ENCODE data around the gene CD1D. TPM values are rescaled to one million over a fixed set of nuclear protein-coding genes. Genes with fewer than 3 reads are reported as not detected.

CD1D gene
- polyA plus RNA-seq, 1 donor from 2014 or later = 0.19 TPM

GRCh38 chr1:158148468-158148867, 32.2 kb upstream of the CD1D start:
- Histone ChIP-seq H3K4me3 (ENCODE audit: low read length) (no peak overlapping the region), H3K9ac (ENCODE audit: low read length) (no peak overlapping the region), H3K27me3 (ENCODE audit: insufficient read depth, low read depth, low read length) (no peaks in the 10 kb centered on the region), H3K36me3 (ENCODE audit: insufficient read depth, low read length) (no peaks in the 10 kb centered on the region), H3K79me2 (replicated peaks; ENCODE audit: insufficient read depth, low read length) (no peaks in the 10 kb centered on the region), H3K4me2 (ENCODE audit: low read length) (no peak overlapping the region), H3K9me3 (ENCODE audit: low read length) (no peaks in the 10 kb centered on the region), H4K20me1 (ENCODE audit: insufficient read depth) (no peaks in the 10 kb centered on the region), H2AFZ (ENCODE audit: low read depth, low read length) (no peak overlapping the region), H3F3A (ENCODE audit: insufficient read depth, low read length, poor library complexity, severe bottlenecking) (no peaks in the 10 kb centered on the region), H3K27ac (ENCODE audit: low read length) (no peak overlapping the region), H3K9me2 (ENCODE audit: insufficient read depth, low read length) (no peaks in the 10 kb centered on the region)
- TF ChIP-seq MXI1 (conservative IDR thresholded peaks at IDR 0.05; ENCODE audit: poor library complexity, severe bottlenecking) (no peak), EZH2 (IDR thresholded peaks at IDR 0.05; ENCODE audit: borderline replicate concordance, insufficient read depth, low read length, poor library complexity, severe bottlenecking) (no peak), EP300 (conservative IDR thresholded peaks at IDR 0.05; ENCODE audit: poor library complexity, severe bottlenecking) (no peak)

DNA sequence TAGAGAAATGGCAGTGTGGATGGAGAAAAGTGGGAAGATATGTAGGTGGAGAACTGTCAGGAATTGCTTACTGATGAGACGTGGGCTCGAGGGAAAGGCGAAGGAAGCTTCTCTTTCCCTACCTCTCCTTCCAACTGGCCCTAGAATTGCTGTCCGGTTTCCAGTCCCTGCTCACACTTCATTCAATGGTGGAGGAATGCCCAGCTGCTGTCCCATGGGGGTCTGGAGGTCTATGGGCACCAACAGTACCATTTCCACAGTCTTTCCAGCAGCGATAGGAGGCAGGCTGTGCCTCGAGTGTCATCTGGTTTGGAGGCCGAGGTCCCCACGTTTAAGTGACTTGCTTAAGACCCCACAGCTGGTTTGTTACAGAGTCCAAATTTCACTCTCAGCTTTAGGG, 31.5 kb upstream of the CD1D start:
- Histone ChIP-seq H3K79me2 (replicated peaks; ENCODE audit: insufficient read depth, low read length) (no peaks in the 10 kb centered on the region), H3K9me2 (ENCODE audit: insufficient read depth, low read length) (no peaks in the 10 kb centered on the region), H3K27ac (ENCODE audit: low read length) (no peak overlapping the region), H3K4me2 (ENCODE audit: low read length) (peak overlapping the region; percentile 19), H3K27me3 (ENCODE audit: insufficient read depth, low read depth, low read length) (no peaks in the 10 kb centered on the region), H3K4me3 (ENCODE audit: low read length) (peak overlapping the region; percentile 64), H3K36me3 (ENCODE audit: insufficient read depth, low read length) (no peaks in the 10 kb centered on the region), H3K9ac (ENCODE audit: low read length) (peak overlapping the region; percentile 42), H3F3A (ENCODE audit: insufficient read depth, low read length, poor library complexity, severe bottlenecking) (no peaks in the 10 kb centered on the region), H4K20me1 (ENCODE audit: insufficient read depth) (no peaks in the 10 kb centered on the region), H2AFZ (ENCODE audit: low read depth, low read length) (peak overlapping the region; percentile 66), H3K9me3 (ENCODE audit: low read length) (no peaks in the 10 kb centered on the region)
- TF ChIP-seq POLR2AphosphoS5 (IDR thresholded peaks at IDR 0.05) (no peak), TAF1 (IDR thresholded peaks at IDR 0.05; ENCODE audit: low read depth) (no peak), MXI1 (conservative IDR thresholded peaks at IDR 0.05; ENCODE audit: poor library complexity, severe bottlenecking) (no peak), EZH2 (IDR thresholded peaks at IDR 0.05; ENCODE audit: borderline replicate concordance, insufficient read depth, low read length, poor library complexity, severe bottlenecking) (no peak)
- TF ChIP-seq, protein P1, sequence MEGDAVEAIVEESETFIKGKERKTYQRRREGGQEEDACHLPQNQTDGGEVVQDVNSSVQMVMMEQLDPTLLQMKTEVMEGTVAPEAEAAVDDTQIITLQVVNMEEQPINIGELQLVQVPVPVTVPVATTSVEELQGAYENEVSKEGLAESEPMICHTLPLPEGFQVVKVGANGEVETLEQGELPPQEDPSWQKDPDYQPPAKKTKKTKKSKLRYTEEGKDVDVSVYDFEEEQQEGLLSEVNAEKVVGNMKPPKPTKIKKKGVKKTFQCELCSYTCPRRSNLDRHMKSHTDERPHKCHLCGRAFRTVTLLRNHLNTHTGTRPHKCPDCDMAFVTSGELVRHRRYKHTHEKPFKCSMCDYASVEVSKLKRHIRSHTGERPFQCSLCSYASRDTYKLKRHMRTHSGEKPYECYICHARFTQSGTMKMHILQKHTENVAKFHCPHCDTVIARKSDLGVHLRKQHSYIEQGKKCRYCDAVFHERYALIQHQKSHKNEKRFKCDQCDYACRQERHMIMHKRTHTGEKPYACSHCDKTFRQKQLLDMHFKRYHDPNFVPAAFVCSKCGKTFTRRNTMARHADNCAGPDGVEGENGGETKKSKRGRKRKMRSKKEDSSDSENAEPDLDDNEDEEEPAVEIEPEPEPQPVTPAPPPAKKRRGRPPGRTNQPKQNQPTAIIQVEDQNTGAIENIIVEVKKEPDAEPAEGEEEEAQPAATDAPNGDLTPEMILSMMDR (IDR thresholded peaks at IDR 0.05; ENCODE audit: poor library complexity, severe bottlenecking) = no peak

- Histone ChIP-seq H3K4me2 (ENCODE audit: low read length) (peak overlapping the region; percentile 19), H3K9ac (ENCODE audit: low read length) (peak overlapping the region; percentile 42), H3K79me2 (replicated peaks; ENCODE audit: insufficient read depth, low read length) (no peaks in the 10 kb centered on the region), H4K20me1 (ENCODE audit: insufficient read depth) (no peaks in the 10 kb centered on the region), H3K9me3 (ENCODE audit: low read length) (no peaks in the 10 kb centered on the region), H2AFZ (ENCODE audit: low read depth, low read length) (peak overlapping the region; percentile 66), H3K4me3 (ENCODE audit: low read length) (peak overlapping the region; percentile 64), H3K36me3 (ENCODE audit: insufficient read depth, low read length) (no peaks in the 10 kb centered on the region), H3K27me3 (ENCODE audit: insufficient read depth, low read depth, low read length) (no peaks in the 10 kb centered on the region), H3K27ac (ENCODE audit: low read length) (no peak overlapping the region), H3F3A (ENCODE audit: insufficient read depth, low read length, poor library complexity, severe bottlenecking) (no peaks in the 10 kb centered on the region), H3K9me2 (ENCODE audit: insufficient read depth, low read length) (no peaks in the 10 kb centered on the region)
- TF ChIP-seq, protein P2, sequence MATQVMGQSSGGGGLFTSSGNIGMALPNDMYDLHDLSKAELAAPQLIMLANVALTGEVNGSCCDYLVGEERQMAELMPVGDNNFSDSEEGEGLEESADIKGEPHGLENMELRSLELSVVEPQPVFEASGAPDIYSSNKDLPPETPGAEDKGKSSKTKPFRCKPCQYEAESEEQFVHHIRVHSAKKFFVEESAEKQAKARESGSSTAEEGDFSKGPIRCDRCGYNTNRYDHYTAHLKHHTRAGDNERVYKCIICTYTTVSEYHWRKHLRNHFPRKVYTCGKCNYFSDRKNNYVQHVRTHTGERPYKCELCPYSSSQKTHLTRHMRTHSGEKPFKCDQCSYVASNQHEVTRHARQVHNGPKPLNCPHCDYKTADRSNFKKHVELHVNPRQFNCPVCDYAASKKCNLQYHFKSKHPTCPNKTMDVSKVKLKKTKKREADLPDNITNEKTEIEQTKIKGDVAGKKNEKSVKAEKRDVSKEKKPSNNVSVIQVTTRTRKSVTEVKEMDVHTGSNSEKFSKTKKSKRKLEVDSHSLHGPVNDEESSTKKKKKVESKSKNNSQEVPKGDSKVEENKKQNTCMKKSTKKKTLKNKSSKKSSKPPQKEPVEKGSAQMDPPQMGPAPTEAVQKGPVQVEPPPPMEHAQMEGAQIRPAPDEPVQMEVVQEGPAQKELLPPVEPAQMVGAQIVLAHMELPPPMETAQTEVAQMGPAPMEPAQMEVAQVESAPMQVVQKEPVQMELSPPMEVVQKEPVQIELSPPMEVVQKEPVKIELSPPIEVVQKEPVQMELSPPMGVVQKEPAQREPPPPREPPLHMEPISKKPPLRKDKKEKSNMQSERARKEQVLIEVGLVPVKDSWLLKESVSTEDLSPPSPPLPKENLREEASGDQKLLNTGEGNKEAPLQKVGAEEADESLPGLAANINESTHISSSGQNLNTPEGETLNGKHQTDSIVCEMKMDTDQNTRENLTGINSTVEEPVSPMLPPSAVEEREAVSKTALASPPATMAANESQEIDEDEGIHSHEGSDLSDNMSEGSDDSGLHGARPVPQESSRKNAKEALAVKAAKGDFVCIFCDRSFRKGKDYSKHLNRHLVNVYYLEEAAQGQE (IDR thresholded peaks at IDR 0.05; ENCODE audit: borderline replicate concordance) = no peak
- TF ChIP-seq EZH2 (IDR thresholded peaks at IDR 0.05; ENCODE audit: borderline replicate concordance, insufficient read depth, low read length, poor library complexity, severe bottlenecking) (no peak), TAF1 (IDR thresholded peaks at IDR 0.05; ENCODE audit: low read depth) (no peak), EP300 (conservative IDR thresholded peaks at IDR 0.05; ENCODE audit: poor library complexity, severe bottlenecking) (no peak), SMC3 (conservative IDR thresholded peaks at IDR 0.05; ENCODE audit: poor library complexity) (no peak), POLR2AphosphoS5 (IDR thresholded peaks at IDR 0.05) (no peak), RAD21 (conservative IDR thresholded peaks at IDR 0.05) (no peak), MXI1 (conservative IDR thresholded peaks at IDR 0.05; ENCODE audit: poor library complexity, severe bottlenecking) (no peak)
- TF ChIP-seq, protein P1 (IDR thresholded peaks at IDR 0.05; ENCODE audit: poor library complexity, severe bottlenecking) = no peak
Measured at GRCh38 chr1:158149577-158150269, 31.0 kb upstream of the CD1D start.
